C4-2B (cell line): ENCODE measurements around the gene TNS3.

ENCODE experiments used
- H3K27ac ChIP-seq: fragments of 450-650 bp; 2 replicates; pipeline ENCODE4 v1.5.1; 2017
- ZFX ChIP-seq: fragments of 450-650 bp; IDR thresholded peaks from 2 replicates; pipeline ENCODE4 v1.6.1; 2017
- TF ChIP-seq, protein P1 (sequence below): fragments of 450-650 bp; conservative IDR thresholded peaks from 2 replicates; pipeline ENCODE4 v1.5.1; 2017; ENCODE audit warnings: mild to moderate bottlenecking

TNS3 gene

DNA sequence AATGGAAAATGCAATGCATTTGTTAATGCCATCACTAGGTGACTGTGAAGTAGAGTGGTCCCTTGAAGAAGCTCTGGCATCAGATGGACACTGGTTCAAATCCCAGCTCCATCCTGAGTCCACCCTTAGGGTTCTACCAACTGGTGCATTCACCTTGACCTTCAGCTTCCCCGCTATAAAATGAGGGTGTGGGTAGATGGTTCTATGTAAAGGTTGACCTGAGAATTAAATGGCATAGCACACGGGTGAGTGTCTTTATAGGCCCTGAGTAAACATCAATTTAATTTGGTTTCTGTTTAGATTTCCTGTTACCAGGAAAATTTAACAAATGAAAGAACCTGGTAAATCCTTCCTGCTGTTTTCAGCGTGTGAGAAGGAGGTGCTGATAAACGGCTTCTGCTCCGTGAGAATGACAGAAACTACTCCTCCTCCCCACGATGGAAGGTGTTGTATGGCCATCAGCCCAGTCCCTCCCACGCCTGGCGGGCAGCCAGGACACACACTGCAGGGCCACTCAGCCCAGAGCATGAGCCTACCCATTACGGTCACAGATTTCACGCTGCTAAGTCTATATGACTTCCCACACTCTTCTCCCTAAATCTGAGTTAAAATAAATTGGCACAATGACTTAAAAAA is 210.1 kb downstream of the TNS3 start:
- H3K27ac ChIP-seq: no peak overlapping the region

DNA sequence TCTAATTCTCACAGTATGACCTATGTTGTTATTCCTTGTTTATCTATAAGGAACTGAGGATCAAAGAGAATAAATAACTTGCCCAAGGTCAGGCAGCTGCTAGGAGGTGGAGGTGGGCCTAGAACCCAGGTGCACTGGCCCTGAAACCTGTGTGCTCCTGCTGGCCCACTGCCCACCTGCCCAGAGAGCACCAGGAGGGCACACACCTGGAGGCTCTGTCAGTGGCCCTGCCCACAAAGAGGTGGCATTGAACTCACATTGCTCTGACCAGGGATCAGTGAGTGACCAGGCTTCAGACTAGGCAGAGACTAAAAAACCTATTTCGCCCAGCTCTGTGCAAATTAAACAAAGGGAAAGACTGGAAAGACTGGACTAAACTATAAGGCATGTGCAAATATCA is 210.6 kb downstream of the TNS3 start:
- H3K27ac ChIP-seq: no peak overlapping the region
- TF ChIP-seq, protein P1, sequence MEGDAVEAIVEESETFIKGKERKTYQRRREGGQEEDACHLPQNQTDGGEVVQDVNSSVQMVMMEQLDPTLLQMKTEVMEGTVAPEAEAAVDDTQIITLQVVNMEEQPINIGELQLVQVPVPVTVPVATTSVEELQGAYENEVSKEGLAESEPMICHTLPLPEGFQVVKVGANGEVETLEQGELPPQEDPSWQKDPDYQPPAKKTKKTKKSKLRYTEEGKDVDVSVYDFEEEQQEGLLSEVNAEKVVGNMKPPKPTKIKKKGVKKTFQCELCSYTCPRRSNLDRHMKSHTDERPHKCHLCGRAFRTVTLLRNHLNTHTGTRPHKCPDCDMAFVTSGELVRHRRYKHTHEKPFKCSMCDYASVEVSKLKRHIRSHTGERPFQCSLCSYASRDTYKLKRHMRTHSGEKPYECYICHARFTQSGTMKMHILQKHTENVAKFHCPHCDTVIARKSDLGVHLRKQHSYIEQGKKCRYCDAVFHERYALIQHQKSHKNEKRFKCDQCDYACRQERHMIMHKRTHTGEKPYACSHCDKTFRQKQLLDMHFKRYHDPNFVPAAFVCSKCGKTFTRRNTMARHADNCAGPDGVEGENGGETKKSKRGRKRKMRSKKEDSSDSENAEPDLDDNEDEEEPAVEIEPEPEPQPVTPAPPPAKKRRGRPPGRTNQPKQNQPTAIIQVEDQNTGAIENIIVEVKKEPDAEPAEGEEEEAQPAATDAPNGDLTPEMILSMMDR: no peak
- no peak for TF ChIP-seq ZFX

More for the DNA sequence above, 210.1 kb downstream of the TNS3 start:
- TF ChIP-seq, protein P1: no peak
- TF ChIP-seq ZFX: no peak

DNA sequence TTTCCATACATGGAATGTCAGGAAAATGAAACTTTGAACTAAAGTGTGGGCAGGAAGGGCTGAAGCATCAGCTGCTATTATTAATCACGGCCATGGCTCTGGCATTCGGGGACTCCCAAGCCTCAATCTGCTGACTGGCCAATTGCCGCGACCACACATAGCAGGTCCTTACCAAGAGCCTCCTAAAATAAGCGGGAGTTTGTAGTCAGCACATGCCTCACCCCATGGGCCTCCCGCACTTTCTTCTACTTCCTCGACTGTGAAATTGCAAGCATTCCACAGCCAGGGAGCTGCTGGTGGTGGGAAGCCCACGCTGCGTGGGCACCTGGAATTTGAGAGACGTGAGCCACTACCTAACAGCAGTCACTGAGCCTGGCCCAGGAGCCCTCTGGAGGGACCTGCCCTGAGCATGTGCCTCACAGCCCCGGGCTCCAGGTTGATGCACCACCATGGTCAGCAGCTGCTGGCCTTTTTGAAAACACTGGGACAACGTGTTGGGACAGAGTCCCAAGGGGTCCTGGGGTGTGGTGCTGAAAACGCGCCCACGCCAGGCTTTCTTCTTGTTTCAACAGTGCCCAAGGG is 211.4 kb downstream of the TNS3 start:
- TF ChIP-seq ZFX: no peak
- TF ChIP-seq, protein P1: no peak
- no peak overlapping the region for H3K27ac ChIP-seq

DNA sequence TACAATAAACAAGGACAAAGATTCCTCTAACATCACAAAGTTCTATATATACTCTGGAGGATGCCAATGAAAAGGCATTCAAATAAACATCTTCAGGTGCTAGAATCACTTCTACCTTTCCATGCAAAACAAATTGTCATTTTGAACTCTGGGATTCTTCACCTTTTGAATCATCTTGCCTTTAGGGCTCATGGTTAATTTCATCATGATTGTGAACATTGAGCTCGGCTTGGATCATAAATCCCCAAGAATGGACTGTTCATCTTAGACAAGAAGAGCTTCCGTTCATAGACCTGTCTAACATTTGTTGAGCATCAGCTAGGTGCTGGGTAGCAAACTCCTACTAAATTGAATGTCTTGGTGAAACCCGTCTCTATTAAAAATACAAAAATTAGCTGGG is 212.2 kb downstream of the TNS3 start:
- no peak overlapping the region for H3K27ac ChIP-seq
- TF ChIP-seq, protein P1: no peak
- TF ChIP-seq ZFX: no peak

DNA sequence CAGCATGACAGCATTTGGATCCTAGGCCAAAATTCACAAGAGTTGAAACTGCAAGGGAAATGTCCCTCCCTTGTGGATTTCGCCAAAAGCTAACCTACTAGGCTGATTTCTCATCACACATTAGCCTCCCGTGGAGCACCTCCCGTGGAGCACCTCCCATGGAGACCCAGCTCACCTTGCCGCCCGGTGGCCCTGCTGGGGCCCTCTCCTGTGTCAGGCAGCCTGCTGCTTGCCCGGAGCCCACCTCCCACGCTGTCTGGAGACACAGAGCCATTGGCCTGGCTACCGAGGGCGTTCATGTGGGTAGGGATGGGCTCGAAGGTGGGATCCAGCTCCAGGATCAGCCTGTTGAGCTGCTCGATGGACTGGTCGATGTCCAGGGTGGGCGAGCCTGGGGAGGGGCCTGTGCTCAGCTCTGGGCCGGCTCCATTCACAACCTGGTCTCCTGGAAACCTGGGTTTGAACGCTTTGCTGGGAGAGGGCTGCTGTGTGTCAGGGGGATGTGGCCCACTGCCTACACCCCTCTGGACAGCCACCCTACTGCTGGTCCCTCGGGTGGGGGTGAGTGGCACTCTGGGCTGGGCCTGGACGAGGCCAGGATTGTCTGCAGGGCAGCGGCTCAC is 213.6 kb downstream of the TNS3 start:
- no peak overlapping the region for H3K27ac ChIP-seq
- no peak for TF ChIP-seq ZFX
- TF ChIP-seq, protein P1: no peak

DNA sequence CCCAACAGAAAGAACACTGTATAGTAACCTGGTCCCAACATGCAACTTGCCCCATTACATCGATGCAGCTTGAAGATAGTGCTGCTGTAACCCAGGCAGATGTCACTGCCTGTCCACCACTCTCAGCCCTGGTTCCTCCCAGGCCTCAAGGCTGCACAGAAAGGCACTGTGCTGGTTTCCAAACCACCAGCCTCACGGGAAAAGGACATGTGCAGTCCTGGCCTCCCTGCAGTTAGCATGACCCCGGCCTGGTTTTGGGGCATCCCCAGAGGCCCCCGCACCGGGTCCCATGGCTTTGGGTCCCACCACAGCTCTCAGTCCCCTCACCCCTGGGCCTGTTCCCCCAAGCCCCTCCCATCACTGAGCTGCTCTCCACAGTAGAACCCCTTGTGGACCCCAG is 214.5 kb downstream of the TNS3 start:
- TF ChIP-seq ZFX: no peak
- TF ChIP-seq, protein P1: no peak
- H3K27ac ChIP-seq: no peak overlapping the region

DNA sequence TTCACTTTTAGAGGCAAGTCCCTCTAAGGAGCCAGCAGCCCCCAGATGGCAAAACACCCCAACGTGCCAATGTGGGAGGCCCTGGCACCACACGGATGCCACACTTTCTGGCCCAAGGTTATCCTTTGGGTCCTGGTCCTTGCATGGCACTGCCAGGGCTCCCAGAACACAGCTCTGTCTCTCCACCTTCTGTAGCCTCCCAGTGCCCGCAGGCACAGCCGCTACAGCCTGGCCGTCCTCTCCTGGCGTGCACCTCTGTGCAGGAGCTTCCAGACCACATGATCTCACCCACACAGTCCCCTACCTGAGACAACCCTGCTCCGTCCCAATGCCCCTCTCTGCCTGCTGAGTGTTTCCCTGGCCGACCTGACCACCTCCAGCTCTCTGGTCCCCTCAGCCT is 215.0 kb downstream of the TNS3 start:
- no peak overlapping the region for H3K27ac ChIP-seq
- TF ChIP-seq, protein P1: no peak
- no peak for TF ChIP-seq ZFX
